ENCODE data around the gene CELA2A.
"Not testable (repeated sequence)": the region's sequence is repeated elsewhere in the genome, so short reads cannot be mapped to it uniquely, and the experiment has no call there.

The CELA2A gene

GRCh38 chr1:15424981-15425380, 31.6 kb upstream of the CELA2A start:
- no peak for DNase-seq (ENCODE audit: low read depth in 2 of 2)

- DNase-seq (ENCODE audit: low read depth in 2 of 2), result no peak
Observed at GRCh38 chr1:15425521-15425920, 31.0 kb upstream of the CELA2A start.

- no peak for DNase-seq (ENCODE audit: low read depth in 2 of 2)
Observed at GRCh38 chr1:15425958-15426357, 30.6 kb upstream of the CELA2A start.

GRCh38 chr1:15426492-15427279, 29.8 kb upstream of the CELA2A start:
- no peak for DNase-seq (ENCODE audit: low read depth in 2 of 2)

- DNase-seq (ENCODE audit: low read depth in 2 of 2), result no peak
Observed at GRCh38 chr1:15427280-15427666, 29.3 kb upstream of the CELA2A start.

GRCh38 chr1:15428252-15428651, 28.3 kb upstream of the CELA2A start:
- DNase-seq (ENCODE audit: low read depth in 2 of 2), result not testable (repeated sequence)

- DNase-seq (ENCODE audit: low read depth in 2 of 2), result no peak
Observed at GRCh38 chr1:15428815-15429435, 27.6 kb upstream of the CELA2A start.

- no peak for DNase-seq (ENCODE audit: low read depth in 2 of 2)
Observed at GRCh38 chr1:15429701-15430149, 26.8 kb upstream of the CELA2A start.

- peak in 1 of 2 donors; percentile 32 for DNase-seq (ENCODE audit: low read depth in 2 of 2)
Observed at GRCh38 chr1:15430787-15431570, 25.6 kb upstream of the CELA2A start.

GRCh38 chr1:15431571-15431948, 25.0 kb upstream of the CELA2A start:
- no peak for DNase-seq (ENCODE audit: low read depth in 2 of 2)

GRCh38 chr1:15432324-15432723, 24.2 kb upstream of the CELA2A start:
- no peak for DNase-seq (ENCODE audit: low read depth in 2 of 2)

GRCh38 chr1:15433471-15433870, 23.1 kb upstream of the CELA2A start:
- DNase-seq (ENCODE audit: low read depth in 2 of 2), result no peak

- DNase-seq (ENCODE audit: low read depth in 2 of 2), result not testable (repeated sequence)
Observed at GRCh38 chr1:15434739-15435138, 21.8 kb upstream of the CELA2A start.

- no peak for DNase-seq (ENCODE audit: low read depth in 2 of 2)
Observed at GRCh38 chr1:15435239-15436077, 21.1 kb upstream of the CELA2A start.

GRCh38 chr1:15436881-15437442, 19.6 kb upstream of the CELA2A start:
- no peak for DNase-seq (ENCODE audit: low read depth in 2 of 2)

- no peak for DNase-seq (ENCODE audit: low read depth in 2 of 2)
Observed at GRCh38 chr1:15439325-15439724, 17.2 kb upstream of the CELA2A start.

- no peak for DNase-seq (ENCODE audit: low read depth in 2 of 2)
Observed at GRCh38 chr1:15440357-15440756, 16.2 kb upstream of the CELA2A start.

- no peak for DNase-seq (ENCODE audit: low read depth in 2 of 2)
Observed at GRCh38 chr1:15441247-15441646, 15.3 kb upstream of the CELA2A start.

- no peak for DNase-seq (ENCODE audit: low read depth in 2 of 2)
Observed at GRCh38 chr1:15442119-15442518, 14.4 kb upstream of the CELA2A start.

GRCh38 chr1:15442759-15443158, 13.8 kb upstream of the CELA2A start:
- DNase-seq (ENCODE audit: low read depth in 2 of 2), result no peak

- no peak for DNase-seq (ENCODE audit: low read depth in 2 of 2)
Observed at GRCh38 chr1:15443281-15443680, 13.3 kb upstream of the CELA2A start.

Data from stimulated activated CD8-positive, alpha-beta memory T cell treated with anti-CD3 and anti-CD28 coated beads, Interleukin-15, amount 100 ng/mL, for 48 hours (primary cell).